Breast epithelium (tissue), 3 donors: ENCODE results near the gene SCRN3.

Experiments used
- POLR2A ChIP-seq: fragments of 450-650 bp; IDR thresholded peaks from one replicate; pipeline ENCODE4 v1.6.1; 2016; ENCODE audit warnings: antibody characterized with exemption, mild to moderate bottlenecking, moderate library complexity
- POLR2AphosphoS5 ChIP-seq, 3 donors: sonication (generic); formaldehyde crosslinking; IDR thresholded peaks; one replicate each; pipeline ENCODE4 v1.6.1; 2017; ENCODE audit warnings: antibody characterized with exemption in 3 of 3
- TF ChIP-seq, protein P1 (sequence below), 3 donors: fragments of 450-650 bp; IDR thresholded peaks; one replicate each; pipeline ENCODE4 v1.5.1; 2016 to 2017; ENCODE audit warnings: antibody characterized with exemption in 3 of 3, mild to moderate bottlenecking in 3 of 3, moderate library complexity in 3 of 3

DNA sequence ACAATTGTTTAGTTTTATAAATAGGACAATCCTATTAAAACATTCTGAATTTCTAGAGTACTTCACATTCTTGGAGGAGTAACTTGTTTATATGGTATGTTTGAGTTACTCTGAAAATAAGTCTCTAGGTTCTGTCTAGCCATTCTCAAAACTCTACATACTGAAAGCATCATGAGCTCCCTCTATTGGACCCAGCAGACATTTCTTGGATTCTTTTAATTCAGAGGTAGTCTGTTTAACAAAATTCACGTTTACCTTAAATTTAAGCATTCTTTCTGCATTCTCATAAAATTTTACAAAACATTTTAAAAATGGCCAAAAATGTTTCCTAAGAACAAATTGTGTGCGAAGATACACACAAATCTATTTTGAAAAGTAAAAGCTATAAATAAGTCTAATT, 45.5 kb upstream of the SCRN3 start:
- TF ChIP-seq, protein P1, sequence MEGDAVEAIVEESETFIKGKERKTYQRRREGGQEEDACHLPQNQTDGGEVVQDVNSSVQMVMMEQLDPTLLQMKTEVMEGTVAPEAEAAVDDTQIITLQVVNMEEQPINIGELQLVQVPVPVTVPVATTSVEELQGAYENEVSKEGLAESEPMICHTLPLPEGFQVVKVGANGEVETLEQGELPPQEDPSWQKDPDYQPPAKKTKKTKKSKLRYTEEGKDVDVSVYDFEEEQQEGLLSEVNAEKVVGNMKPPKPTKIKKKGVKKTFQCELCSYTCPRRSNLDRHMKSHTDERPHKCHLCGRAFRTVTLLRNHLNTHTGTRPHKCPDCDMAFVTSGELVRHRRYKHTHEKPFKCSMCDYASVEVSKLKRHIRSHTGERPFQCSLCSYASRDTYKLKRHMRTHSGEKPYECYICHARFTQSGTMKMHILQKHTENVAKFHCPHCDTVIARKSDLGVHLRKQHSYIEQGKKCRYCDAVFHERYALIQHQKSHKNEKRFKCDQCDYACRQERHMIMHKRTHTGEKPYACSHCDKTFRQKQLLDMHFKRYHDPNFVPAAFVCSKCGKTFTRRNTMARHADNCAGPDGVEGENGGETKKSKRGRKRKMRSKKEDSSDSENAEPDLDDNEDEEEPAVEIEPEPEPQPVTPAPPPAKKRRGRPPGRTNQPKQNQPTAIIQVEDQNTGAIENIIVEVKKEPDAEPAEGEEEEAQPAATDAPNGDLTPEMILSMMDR (IDR thresholded peaks at IDR 0.05), result no peak
- TF ChIP-seq POLR2A, result no peak
- no peak for TF ChIP-seq POLR2AphosphoS5 (IDR thresholded peaks at IDR 0.05)
